Frontal cortex (tissue), 4 donors: ENCODE measurements around the gene INHBA. TPM values are rescaled to one million over a fixed set of nuclear protein-coding genes. Genes with fewer than 3 reads are reported as not detected.

ENCODE experiments used
- DNase-seq, 2 donors: peaks; one replicate each; pipeline ENCODE4 v3.0.0; 2012; ENCODE audit warnings: low spot score in 2 of 2
- FAIRE-seq: peaks from 2 replicates; lab custom pipeline; 2012; peaks lifted over from hg19 to GRCh38; lab: Jason Lieb, UNC
- total RNA-seq: library from RNA; depleted of rRNA; stranded (reverse); fragments of >200 nt; gene quantifications from one replicate; pipeline ENCODE4 v1.2.3, GENCODE V29; 2014
- donor health status: control.
- donor health status: control.
- donor health status: control.

Gene INHBA
- total RNA-seq: 12.6 TPM

GRCh38 chr7:41702635-41703371 lies at the start of gene INHBA:
INHBA (minus strand) TSS chr7:41703090; CDS start chr7:41700374, 2,716 bp downstream.
- FAIRE-seq (no peak), DNase-seq (no peak)

DNA sequence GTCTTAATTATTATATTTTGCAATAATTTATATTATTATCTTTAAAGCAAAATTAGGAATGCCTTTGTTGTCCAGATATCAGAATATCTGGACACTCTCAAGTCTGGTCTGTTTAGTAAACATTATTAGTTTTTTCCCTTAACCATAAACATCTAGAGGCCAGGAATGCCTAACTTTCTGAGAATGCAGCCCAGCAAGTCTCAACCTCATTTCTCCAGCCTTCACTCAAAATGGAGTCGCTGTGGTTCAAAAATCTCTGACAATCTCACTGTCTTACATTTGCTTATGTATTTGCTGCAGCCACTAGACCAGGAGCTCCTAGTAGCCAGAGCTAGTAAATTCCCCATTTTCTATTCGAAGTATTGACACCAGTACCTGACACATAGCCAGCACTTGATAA lies 49.7 kb upstream of the INHBA start:
- DNase-seq (no peak), FAIRE-seq (no peak)

DNA sequence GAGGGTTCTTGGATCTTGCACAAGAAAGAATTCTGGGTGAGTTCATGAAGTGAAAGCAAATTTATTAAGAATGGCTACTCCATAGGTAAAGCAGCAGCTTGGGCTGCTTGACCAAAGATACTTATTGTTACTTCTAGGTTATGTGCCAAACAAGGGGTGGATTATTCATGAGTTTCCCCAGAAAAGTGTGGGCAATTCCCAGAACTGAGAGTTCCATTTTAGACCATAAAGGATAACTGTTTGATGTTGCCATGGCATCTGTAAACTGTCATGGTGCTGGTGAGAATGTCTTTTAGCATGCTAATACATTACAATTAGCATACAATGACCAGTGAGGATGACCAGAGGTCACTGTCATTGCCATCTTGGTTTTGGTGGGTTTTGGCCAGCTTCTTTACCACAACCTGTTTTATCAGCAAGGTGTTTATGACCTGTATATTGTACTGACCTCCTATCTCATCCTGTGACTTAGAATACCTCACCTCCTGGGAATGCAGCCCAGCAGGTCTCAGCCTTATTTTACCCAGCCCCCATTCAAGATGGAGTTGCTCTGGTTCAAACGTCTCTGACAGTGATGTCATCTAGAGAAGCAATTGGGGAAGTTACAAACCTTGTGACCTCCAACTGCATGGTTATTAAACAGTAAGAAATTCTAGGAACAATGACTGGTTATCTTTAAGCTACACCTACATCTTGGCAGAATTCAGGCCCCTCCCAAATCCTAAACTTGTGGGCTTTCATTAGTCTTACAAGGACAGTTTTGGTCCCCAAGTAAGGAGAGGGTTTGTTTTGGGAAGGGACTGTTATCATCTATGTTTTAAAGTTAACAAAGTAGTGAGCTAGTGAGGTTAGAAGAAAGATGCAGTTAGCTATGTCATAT lies 48.0 kb upstream of the INHBA start:
- FAIRE-seq (no peak), DNase-seq (no peak)

DNA sequence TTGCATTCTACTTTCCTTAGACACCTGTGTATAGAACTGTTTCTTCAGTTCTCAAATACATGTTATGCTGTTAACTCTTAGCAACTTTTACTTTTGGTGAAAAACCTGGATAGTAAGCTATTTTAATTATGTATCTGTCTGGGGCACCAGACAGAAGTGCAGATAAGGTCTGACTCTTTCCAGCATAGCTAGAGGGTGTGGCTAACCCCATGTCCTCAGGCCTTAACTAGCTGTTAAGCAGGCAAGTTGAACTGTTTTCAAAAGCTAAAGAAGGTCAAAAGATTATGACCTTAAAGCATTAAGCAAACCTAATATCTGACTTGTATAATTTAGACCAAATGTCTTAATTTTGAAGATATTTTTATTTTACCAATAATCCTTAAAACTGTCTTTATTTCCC lies 45.1 kb upstream of the INHBA start:
- no peak for FAIRE-seq
- DNase-seq: no peak

- FAIRE-seq (no peak), DNase-seq (no peak)
These were observed 42.6 kb upstream of the INHBA start for GRCh38 chr7:41745451-41745850.

DNA sequence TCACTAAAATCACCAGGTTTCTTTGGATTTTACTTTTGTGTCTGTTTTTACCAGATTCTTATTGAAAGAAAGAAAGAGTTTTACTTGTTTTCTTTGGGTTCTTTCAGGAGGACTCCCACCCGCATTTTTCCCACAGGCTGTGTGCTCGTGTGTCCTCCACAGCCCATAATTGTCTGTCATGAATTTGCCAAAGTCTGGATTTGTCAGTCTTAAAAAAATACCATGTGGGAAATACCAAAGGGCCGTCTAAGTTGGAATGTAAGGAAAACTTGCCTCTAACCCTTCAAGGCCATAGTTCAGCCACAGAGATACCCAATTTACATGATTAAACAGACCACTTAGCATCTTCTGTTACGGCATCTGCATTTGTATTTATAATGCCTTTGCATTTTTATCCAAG lies 41.3 kb upstream of the INHBA start:
- no peak for FAIRE-seq

DNA sequence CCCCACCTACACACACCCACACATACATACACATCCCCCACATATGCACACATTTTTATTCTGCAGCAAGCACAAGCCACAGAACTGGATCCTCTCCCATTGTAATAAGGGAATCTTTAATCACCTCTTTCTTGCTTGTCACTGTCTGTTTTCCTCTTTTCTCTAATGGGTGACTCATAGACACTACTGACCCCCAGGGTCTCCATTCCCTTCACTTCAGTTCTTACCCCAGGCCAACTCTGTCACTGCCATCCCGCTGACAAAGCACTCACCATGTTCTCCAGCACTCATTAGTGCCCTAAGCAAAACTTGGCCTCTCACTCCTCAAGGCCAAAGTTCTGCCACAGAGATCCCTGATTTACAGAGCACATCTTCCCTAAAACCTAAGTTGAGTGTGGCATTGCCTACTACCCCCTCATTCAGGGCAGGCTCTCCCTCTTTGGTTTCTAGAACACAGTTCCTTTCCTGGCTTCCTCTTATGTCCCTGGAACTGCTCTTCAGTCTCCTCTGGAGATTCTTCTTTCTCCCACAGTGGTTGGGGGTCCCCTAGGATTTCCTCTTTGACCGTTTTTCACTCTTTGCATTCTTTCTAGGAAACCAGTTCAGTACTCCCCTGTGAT lies 39.6 kb upstream of the INHBA start:
- DNase-seq (no peak), FAIRE-seq (no peak)

More for the DNA sequence above, 41.3 kb upstream of the INHBA start:
- DNase-seq: no peak

DNA sequence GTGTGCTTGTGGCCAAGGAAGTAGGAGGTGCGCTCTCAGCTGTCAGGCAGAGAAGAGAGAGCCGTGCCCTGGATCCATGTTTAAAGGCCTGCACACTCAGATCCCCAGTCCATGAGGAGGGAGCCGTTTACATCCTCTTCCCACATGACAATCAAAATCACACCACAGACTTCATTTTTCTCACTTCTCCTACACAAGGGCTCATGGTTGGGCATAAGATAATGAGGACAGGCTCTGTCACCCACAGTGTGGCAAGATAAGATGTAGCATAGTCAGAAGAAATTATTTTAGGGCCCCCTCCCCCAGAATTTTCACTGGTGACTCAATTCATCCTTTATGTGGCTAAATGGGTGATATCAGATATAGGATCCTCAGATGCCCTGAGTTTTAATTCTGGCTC lies 35.9 kb upstream of the INHBA start:
- FAIRE-seq (no peak), DNase-seq (no peak)

DNA sequence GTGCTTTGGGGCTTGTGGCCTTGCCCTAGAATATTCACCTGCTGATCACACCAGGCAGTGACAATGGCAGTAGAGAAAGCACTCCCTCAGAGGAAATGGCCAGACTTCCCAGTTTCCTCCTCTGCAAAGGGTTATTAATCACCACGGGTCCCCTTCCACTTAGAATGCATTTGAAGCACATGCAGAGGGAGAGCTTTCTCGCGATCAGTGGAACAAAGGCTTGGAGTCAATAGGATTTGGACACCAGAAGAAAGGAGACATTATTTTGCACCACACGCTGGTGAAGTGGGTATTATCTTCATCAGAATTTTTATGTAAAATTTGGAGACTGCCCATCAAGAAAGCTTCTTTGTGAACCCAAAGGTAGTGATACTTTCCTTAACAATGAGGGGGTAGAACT lies 35.4 kb upstream of the INHBA start:
- DNase-seq: no peak
- no peak for FAIRE-seq

DNA sequence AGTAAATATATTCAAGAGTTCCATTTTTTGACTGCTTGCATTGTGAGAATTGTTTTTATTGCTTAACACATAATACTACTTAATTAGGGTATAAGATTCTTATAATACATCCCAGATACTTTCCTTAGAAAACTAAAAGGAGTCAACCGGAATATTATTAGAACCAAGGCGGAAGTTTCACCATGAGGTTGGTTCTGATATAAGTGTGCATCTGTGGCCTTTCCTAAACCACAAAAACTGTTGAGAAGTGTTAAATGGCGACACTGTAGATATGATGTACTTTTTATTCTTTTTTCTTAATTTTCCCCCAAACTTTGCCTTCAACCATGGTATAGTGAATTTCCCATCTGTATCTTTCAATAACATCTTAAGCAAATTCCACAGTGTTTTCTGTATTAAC lies 32.3 kb upstream of the INHBA start:
- DNase-seq (no peak), FAIRE-seq (no peak)

GRCh38 chr7:41732843-41733306 lies 30.0 kb upstream of the INHBA start:
- DNase-seq (no peak), FAIRE-seq (no peak)

- FAIRE-seq: no peak
- DNase-seq: no peak
These were observed 29.5 kb upstream of the INHBA start for GRCh38 chr7:41732436-41732785.

DNA sequence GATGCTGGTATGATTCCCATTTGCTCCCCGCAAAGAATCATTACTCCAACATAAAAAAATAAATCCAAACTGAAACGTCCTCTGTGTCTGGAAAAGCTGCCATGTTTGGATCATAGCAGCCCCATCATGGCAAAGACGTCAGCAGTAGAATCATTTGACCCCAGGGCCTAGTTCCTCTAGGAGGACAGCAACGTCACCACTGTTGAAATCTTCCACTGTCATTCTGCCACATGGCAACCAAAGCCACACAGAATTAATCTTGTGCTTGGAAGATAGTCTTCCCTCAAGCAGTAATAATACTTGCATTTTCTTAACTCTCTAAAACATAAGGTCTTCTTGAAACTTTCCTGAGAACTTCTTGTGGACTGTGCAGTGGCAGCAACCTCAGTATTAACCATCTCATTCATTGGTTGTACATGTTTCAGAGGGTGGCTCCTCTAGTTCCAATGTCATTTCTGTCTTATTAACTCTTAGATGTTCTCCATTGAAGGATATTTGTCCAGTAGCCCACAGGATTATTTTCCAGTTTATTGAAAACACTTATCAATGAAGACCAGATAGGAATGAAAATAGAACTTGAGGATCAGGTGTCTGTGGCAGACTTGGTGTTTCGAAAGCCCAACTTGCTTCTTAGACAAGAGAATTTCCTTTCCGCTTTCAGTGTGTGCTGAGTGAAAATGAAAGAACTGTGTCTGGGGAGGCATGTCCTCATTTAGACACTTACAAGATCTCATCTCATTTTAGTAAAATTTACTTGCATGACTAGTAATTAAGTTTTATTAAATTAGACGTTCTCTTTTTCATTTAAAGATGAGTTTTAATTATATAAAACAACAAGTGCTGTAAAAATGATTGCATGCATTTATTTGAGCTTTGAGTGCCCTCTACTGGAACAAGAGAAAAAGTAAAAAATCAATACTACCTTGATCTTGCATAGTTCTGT lies 28.9 kb upstream of the INHBA start:
- DNase-seq: no peak
- FAIRE-seq: peak; percentile 36

- FAIRE-seq (no peak), DNase-seq (no peak)
These were observed 27.8 kb upstream of the INHBA start for GRCh38 chr7:41730668-41731067.

- FAIRE-seq: no peak
These were observed 27.3 kb upstream of the INHBA start for GRCh38 chr7:41730161-41730560.

GRCh38 chr7:41729059-41729458 lies 26.2 kb upstream of the INHBA start:
- no peak for DNase-seq
- FAIRE-seq: no peak

More at GRCh38 chr7:41730161-41730560, 27.3 kb upstream of the INHBA start:
- no peak for DNase-seq

DNA sequence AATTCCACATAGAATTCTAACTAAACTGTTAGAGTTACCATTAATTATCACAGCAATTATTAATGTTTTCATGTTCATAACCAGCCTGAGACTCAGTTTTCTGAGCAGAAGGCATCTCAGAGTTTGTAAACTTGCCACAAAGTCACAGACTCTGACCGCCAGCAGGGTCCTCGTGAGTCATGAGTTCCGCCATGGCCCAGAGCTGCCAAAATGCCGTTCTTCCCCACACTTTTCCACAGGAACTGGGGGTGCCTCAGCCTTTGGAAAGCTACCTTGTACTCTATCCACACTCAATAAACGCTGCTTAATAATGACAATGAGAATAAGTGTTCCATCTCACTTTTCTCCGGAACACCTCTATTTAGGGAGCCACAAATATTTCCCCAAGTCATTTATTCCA lies 22.1 kb upstream of the INHBA start:
- DNase-seq (no peak), FAIRE-seq (no peak)

GRCh38 chr7:41720886-41721285 lies 18.0 kb upstream of the INHBA start:
- DNase-seq (no peak), FAIRE-seq (no peak)

- no peak for DNase-seq
- no peak for FAIRE-seq
These were observed 17.2 kb upstream of the INHBA start for GRCh38 chr7:41720046-41720445.

DNA sequence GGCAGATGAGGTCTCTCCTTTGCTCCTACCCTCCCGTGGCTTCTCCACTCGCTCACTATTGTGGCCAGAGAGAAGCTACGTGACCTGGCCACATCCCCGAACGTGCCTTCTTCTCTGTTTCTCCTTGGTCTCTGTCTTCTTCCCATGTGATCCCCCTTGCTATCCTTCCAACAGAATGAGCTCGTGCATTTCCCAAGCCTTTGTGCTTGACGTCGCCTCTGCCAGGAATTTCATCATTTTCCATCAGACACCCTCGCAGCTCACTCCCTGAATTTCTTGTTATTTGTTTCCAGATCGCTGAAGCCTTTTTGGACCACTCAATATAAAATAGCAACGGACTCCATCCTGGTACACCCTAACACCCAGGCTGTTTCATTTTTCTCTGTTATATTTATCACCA lies 13.8 kb upstream of the INHBA start:
- FAIRE-seq (no peak), DNase-seq (no peak)
